ENCODE data around the gene ZNF79. TPM values are rescaled to one million over a fixed set of nuclear protein-coding genes. Genes with fewer than 3 reads are reported as not detected.

ZNF79 gene
- total RNA-seq, 1 donor from 2014 or later: 7.9 TPM

DNA sequence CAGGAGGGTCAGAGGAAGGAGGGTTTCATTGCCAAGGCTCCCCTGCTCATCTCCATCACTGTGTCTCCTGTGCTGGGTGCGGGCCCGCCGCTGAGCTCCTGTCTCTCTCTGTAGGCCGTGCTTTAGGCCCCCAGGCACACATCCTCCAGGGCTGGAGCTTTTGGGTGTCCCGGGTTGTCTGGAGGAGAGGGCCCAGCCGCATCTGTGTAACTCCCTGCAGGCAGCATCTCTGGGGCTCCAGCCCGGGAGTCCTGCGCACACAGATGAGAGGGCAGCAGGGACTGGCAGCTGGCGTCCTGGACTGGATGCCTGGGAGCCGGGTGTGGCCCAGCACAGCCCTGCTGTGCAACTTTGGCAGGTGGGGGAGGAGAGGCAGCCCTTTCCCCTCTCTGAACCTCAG, 67.3 kb downstream of the ZNF79 start:
- Mint-ChIP-seq H3K4me3 (ENCODE audit: unreplicated experiment) (no peak overlapping the region), H3K27ac (ENCODE audit: unreplicated experiment) (no peak overlapping the region), H3K4me1 (ENCODE audit: low read depth) (peaks cover 5% of the 10 kb centered on the region), H3K36me3 (ENCODE audit: low read depth) (peaks cover 23% of the 10 kb centered on the region), H3K27me3 (ENCODE audit: low read depth) (no peaks in the 10 kb centered on the region), H3K9me3 (ENCODE audit: low read depth) (no peaks in the 10 kb centered on the region)
- no peak for DNase-seq (ENCODE audit: low spot score)
- TF ChIP-seq, protein P1, sequence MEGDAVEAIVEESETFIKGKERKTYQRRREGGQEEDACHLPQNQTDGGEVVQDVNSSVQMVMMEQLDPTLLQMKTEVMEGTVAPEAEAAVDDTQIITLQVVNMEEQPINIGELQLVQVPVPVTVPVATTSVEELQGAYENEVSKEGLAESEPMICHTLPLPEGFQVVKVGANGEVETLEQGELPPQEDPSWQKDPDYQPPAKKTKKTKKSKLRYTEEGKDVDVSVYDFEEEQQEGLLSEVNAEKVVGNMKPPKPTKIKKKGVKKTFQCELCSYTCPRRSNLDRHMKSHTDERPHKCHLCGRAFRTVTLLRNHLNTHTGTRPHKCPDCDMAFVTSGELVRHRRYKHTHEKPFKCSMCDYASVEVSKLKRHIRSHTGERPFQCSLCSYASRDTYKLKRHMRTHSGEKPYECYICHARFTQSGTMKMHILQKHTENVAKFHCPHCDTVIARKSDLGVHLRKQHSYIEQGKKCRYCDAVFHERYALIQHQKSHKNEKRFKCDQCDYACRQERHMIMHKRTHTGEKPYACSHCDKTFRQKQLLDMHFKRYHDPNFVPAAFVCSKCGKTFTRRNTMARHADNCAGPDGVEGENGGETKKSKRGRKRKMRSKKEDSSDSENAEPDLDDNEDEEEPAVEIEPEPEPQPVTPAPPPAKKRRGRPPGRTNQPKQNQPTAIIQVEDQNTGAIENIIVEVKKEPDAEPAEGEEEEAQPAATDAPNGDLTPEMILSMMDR (IDR thresholded peaks at IDR 0.05): no peak

DNA sequence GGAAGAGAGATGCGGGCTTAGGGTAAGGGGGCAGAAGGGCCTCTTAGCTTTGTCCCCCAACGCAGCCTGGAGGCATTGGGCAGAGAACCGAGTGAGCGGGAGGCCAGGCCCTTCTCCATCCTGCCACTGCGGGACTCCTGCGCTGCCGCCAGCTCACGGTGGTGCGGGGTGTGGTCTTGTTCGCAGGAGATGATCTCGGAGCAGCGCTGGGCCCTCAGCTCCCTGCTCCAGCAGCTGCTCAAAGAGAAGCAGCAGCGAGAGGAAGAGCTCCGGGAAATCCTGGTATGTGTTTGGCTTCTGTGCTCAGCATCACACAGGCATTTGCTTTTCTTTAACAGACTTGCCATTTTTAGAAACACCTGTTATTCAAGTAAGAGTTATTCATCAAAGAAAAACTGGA, 68.4 kb downstream of the ZNF79 start:
- TF ChIP-seq, protein P1 (IDR thresholded peaks at IDR 0.05): no peak
- Mint-ChIP-seq H3K4me1 (ENCODE audit: low read depth) (peaks cover 5% of the 10 kb centered on the region), H3K4me3 (ENCODE audit: unreplicated experiment) (no peak overlapping the region), H3K27ac (ENCODE audit: unreplicated experiment) (no peak overlapping the region), H3K27me3 (ENCODE audit: low read depth) (no peaks in the 10 kb centered on the region), H3K36me3 (ENCODE audit: low read depth) (peaks cover 19% of the 10 kb centered on the region), H3K9me3 (ENCODE audit: low read depth) (no peaks in the 10 kb centered on the region)
- DNase-seq (ENCODE audit: low spot score): no peak

DNA sequence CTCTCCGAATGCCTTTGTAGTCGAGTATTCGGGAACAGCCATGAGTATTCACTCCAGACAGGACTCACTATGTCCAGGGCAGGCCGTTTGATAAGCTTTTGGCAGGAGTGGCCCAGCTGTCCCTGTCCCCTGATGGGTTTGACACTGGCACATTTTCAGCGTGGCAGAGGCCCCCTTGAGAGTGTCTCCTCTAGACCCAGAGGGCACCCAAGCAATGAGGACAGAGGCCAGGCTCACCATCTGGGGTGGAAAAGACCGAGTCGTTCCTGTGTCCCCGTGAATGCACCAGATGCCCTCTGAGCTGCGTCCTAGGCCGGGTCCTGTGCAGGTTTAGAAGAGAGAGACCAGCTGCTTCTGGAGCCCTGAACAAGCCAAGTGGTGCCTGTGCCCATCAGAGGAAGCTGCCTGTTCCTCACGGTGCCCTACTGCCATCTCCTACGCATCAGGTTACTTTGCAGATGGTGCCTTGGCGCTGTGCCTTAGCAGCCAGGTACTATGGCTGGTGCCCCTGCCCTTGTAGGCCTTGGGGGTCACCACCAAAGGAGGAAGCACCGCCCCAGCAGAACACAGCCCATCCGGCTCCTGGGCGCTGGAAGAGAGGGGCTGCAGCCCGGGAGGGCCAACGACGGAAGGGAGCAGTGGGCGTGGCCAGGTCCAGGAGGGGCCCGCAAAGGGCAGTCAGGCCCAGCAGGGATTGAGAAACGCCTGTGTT, 69.6 kb downstream of the ZNF79 start:
- no peak overlapping the region for H3K4me3 Mint-ChIP-seq (ENCODE audit: unreplicated experiment)
- peaks cover 16% of the 10 kb centered on the region for H3K36me3 Mint-ChIP-seq (ENCODE audit: low read depth)
- H3K27me3 Mint-ChIP-seq (ENCODE audit: low read depth): no peaks in the 10 kb centered on the region
- DNase-seq (ENCODE audit: low spot score): no peak
- H3K9me3 Mint-ChIP-seq (ENCODE audit: low read depth): no peaks in the 10 kb centered on the region
- H3K27ac Mint-ChIP-seq (ENCODE audit: unreplicated experiment): no peak overlapping the region
- TF ChIP-seq, protein P1 (IDR thresholded peaks at IDR 0.05): no peak
- peaks cover 5% of the 10 kb centered on the region for H3K4me1 Mint-ChIP-seq (ENCODE audit: low read depth)

DNA sequence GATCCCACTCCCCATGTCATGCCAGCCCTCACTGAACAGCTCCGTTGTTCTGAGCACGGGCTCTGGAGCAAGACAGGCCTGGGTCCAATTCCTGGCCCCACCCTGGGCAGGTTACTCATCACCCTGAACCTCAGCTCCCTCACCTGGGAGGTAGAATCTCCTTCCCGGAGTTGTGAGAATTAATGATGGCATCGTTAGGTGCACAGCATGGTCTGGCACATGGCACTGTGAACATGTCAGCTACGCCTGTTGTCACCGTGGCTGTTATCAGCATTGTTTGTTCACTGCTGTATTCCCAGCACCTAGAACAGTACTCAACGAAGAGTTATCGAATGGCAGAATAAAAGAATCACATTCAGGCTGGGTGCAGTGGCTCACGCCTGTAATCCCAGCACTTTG, 70.1 kb downstream of the ZNF79 start:
- TF ChIP-seq, protein P1 (IDR thresholded peaks at IDR 0.05): no peak
- H3K36me3 Mint-ChIP-seq (ENCODE audit: low read depth): peaks cover 13% of the 10 kb centered on the region
- H3K27me3 Mint-ChIP-seq (ENCODE audit: low read depth): no peaks in the 10 kb centered on the region
- DNase-seq (ENCODE audit: low spot score): no peak
- H3K4me3 Mint-ChIP-seq (ENCODE audit: unreplicated experiment): no peak overlapping the region
- peaks cover 5% of the 10 kb centered on the region for H3K4me1 Mint-ChIP-seq (ENCODE audit: low read depth)
- H3K9me3 Mint-ChIP-seq (ENCODE audit: low read depth): no peaks in the 10 kb centered on the region
- H3K27ac Mint-ChIP-seq (ENCODE audit: unreplicated experiment): no peak overlapping the region

Other genes with a start within 250 kb of the ZNF79 start
- 8.9 to 10.0 TPM (median 8.9 TPM) in 3 replicates for gene GARNL3, start 159.6 kb upstream of the ZNF79 start, total RNA-seq
- 14.1 to 16.4 TPM (median 15.3 TPM) in 3 replicates for gene SLC2A8, start 27.2 kb upstream of the ZNF79 start, total RNA-seq
- gene RPL12, start 27.0 kb downstream of the ZNF79 start, total RNA-seq: 834 to 848 TPM (median 848 TPM) in 3 replicates
- gene LRSAM1, start 27.1 kb downstream of the ZNF79 start, total RNA-seq: 25.6 to 29.3 TPM (median 27.5 TPM) in 3 replicates
- 40.7 to 45.3 TPM (median 41.6 TPM) in 3 replicates for gene STXBP1, start 187.9 kb downstream of the ZNF79 start, total RNA-seq